GM19452 (cell line): ENCODE results near the gene CAMSAP1.

Experiments
- ATAC-seq: cut with Tn5 transposase; IDR thresholded peaks from one replicate; pipeline ENCODE4 v1.9.1; 2021; ENCODE audit not compliant: unreplicated experiment

CAMSAP1 gene

GRCh38 chr9:135883410-135884089 lies 23.8 kb downstream of the CAMSAP1 start:
- no peak for ATAC-seq

- ATAC-seq, result no peak
Observed at GRCh38 chr9:135882011-135882410, 25.3 kb downstream of the CAMSAP1 start.

GRCh38 chr9:135880438-135880837 lies 26.9 kb downstream of the CAMSAP1 start:
- ATAC-seq, result no peak

GRCh38 chr9:135879619-135880018 lies 27.7 kb downstream of the CAMSAP1 start:
- no peak for ATAC-seq

- ATAC-seq, result no peak
Observed at GRCh38 chr9:135879237-135879601, 28.1 kb downstream of the CAMSAP1 start.

GRCh38 chr9:135878528-135879236 lies 28.7 kb downstream of the CAMSAP1 start:
- ATAC-seq, result no peak

GRCh38 chr9:135877791-135878527 lies 29.4 kb downstream of the CAMSAP1 start:
- no peak for ATAC-seq

GRCh38 chr9:135876936-135877335 lies 30.4 kb downstream of the CAMSAP1 start:
- ATAC-seq, result no peak

- no peak for ATAC-seq
Observed at GRCh38 chr9:135874859-135875258, 32.5 kb downstream of the CAMSAP1 start.

GRCh38 chr9:135869909-135870308 lies 37.4 kb downstream of the CAMSAP1 start:
- ATAC-seq, result no peak

GRCh38 chr9:135865531-135865930 lies 41.8 kb downstream of the CAMSAP1 start:
- no peak for ATAC-seq

GRCh38 chr9:135864447-135865049 lies 42.8 kb downstream of the CAMSAP1 start:
- no peak for ATAC-seq

- no peak for ATAC-seq
Observed at GRCh38 chr9:135862809-135863208, 44.5 kb downstream of the CAMSAP1 start.

GRCh38 chr9:135858491-135859185 lies 48.7 kb downstream of the CAMSAP1 start:
- no peak for ATAC-seq

GRCh38 chr9:135857843-135858242 lies 49.5 kb downstream of the CAMSAP1 start:
- ATAC-seq, result no peak

GRCh38 chr9:135857371-135857786 lies 50.0 kb downstream of the CAMSAP1 start:
- no peak for ATAC-seq

GRCh38 chr9:135851748-135852147 lies 55.6 kb downstream of the CAMSAP1 start:
- no peak for ATAC-seq

GRCh38 chr9:135850737-135851136 lies 56.6 kb downstream of the CAMSAP1 start:
- no peak for ATAC-seq

- ATAC-seq, result no peak
Observed at GRCh38 chr9:135849181-135849580, 58.2 kb downstream of the CAMSAP1 start.

GRCh38 chr9:135848341-135849047 lies 58.9 kb downstream of the CAMSAP1 start:
- ATAC-seq, result no peak
